ENCODE results near the gene NLN.
"Not testable (repeated sequence)": the region's sequence is repeated elsewhere in the genome, so short reads cannot be mapped to it uniquely, and the experiment has no call there.

Gene NLN

GRCh38 chr5:65734196-65734775 lies 12.3 kb downstream of the NLN start:
- DNase-seq, result not testable (repeated sequence)

DNA sequence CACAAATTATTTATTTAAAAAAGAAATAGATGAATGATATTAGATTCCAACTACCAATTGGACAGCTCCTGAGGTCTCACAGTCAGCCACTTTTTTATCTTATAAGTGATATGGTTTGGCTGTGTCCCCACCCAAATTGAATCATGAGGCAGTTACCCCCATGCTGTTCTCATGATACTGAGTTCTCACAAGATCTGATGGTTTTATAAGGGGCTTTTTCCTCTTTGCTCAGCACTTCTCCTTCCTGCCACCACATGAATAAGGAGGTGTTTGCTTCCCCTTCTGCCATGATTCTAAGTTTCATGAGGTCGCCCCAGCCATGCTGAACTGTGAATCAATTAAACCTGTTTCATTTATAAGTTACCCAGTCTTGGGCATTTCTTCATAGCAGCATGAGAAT lies 12.9 kb downstream of the NLN start:
- DNase-seq, result no peak

- DNase-seq, result no peak
Observed at GRCh38 chr5:65736011-65736410, 14.0 kb downstream of the NLN start.

GRCh38 chr5:65737842-65738241 lies 15.8 kb downstream of the NLN start:
- DNase-seq, result no peak

DNA sequence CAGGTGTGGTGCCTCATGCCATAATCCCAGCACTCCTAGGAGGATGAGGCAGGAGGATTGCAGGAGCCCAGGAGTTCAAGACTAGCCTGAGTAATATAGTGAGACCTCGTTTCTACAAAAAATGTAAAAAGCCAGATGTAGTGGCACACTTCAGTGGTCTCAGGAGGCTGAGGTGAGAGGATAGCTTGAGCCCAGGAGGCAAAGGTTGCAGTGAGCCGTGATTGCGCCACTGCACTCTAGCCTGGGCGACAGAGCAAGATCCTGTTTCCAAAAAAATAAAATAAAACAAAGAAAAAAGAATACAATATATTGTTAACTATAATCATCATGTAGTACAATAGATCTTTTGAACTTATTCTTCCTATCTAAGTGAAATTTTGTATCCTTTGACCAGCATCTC lies 16.3 kb downstream of the NLN start:
- no peak for DNase-seq

DNA sequence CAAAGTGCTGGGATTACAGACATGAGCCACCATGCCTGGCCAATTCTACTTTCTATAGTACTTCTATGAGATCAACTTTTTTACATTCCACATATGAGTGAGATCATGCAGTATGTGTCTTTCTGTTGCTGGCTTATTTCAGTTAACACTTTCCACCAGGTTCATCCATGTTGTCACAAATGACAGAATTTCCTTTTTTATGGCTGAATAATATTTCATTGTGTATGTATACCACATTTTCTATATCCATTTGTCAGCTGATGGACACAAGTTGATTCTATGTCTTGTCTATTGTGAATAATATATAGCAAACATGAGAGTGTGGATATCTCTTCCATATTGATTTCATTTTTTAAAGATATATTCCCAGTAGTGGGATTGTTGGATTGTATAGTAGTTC lies 17.2 kb downstream of the NLN start:
- no peak for DNase-seq

GRCh38 chr5:65742565-65743231 lies 20.7 kb downstream of the NLN start:
- no peak for DNase-seq

GRCh38 chr5:65749221-65749844 lies 27.3 kb downstream of the NLN start:
- no peak for DNase-seq

DNA sequence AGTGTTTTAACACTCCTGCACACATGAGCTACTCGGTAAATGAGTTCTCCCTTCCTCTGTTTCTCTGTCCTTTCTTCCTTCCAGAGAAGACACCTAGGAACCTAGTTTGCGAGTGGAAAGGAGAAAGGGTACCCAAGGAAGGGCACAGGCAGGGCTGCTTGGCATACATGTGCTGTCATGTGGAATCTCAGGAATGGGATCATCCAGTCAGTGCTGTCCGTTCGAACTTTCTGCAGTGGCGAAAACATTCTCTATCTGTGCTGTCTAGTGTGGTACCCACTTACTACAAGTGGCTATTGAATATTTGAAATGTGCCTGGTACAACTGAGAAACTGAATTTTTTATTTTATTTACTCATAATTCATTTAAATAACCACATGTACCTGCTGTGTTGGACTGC lies 28.0 kb downstream of the NLN start:
- DNase-seq, result no peak

DNA sequence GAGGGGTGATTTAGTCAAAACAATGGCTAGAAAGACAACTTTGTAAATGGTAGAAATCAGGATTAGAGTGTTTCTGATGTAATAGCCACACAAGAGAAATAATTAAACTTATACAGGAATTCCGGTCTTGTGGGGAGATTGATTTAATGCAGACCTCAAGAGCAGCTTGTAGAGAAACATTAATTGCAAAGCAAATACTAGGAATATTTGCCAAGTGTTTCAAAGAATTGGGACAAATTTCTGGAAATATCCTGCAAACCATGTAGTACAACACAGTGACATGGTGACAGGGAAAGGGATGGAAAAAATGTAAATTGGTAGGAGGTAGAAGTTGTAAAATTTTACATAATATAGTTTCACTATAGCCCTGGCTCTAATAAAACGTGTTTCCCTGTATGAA lies 28.9 kb downstream of the NLN start:
- DNase-seq, result no peak

DNA sequence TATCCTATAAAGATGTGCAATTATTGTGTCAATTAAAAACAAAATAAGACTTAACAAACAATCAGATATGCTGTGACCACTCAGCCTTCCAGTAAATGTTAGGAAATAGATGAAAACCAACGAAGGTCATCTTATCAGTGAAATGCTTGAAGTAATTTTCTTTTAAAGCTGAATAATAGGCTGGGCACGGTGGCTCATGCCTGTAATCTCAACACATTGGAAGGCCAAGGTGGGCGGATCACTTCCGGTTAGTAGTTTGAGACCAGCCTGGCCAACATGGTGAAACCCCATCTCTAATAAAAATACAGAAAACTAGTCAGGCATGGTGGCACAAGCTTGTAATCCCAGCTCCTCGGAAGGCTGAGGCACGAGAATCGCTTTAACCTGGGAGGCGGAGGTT lies 31.2 kb downstream of the NLN start:
- no peak for DNase-seq

- DNase-seq, result no peak
Observed at GRCh38 chr5:65758546-65759144, 36.6 kb downstream of the NLN start.

- DNase-seq, result peak; percentile 58
Observed at GRCh38 chr5:65760504-65761275, 38.7 kb downstream of the NLN start.

- no peak for DNase-seq
Observed at GRCh38 chr5:65762234-65762633, 40.2 kb downstream of the NLN start.

DNA sequence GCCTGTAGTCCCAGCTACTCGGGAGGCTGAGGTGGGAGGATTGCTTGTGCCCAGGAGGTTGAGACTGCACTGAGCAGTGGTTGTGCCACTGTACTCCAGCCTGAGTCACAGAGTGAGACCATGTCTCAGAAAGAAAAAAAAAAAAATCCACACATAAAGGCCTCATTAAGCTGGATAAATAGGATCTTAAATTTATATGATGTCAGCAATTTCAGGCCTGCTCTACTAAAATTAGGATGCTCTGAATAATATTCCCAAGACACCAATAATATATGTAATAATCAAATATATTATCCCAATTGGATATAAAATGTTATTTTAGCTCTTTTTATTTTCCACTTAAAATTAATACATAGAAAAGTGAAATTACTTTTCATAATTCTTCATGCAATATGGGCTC lies 43.6 kb downstream of the NLN start:
- no peak for DNase-seq

- DNase-seq, result no peak
Observed at GRCh38 chr5:65766175-65766574, 44.2 kb downstream of the NLN start.

DNA sequence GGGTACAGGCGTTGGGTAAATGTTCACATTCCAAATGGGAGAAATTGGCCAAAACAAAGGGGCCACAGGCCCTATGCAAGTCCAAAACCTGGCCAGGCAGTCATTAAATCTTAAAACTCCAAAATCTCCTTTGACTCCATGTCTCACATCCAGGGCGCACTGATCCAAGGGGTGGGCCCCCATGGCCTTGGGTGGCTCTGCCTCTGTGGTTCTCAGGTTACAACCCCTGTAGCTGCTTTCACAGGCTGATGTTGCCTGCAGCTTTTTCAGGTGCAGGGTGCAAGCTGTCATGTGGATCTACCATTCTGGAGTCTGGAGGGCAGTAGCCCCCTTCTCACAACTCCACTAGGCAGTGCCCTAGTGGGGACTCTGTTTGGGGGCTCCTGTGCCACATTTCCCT lies 44.8 kb downstream of the NLN start:
- DNase-seq, result no peak

DNA sequence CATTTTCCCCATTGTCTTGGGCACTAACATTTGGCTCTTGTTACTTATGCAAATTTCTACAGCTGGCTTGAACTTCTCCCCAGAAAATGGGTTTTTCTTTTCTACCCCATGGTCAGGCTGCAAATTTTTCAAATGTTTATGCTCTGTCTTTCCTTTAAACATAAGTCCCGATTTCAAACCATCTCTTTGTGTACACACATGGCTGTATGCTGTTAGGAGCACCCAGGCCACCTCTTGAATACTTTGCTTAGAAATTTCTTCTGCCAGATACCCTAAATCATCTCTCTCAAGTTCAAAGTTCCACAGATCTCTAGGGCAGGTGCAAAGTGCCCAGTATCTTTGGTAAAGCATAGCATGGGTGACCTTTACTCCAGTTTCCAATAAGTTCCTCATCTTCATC lies 45.6 kb downstream of the NLN start:
- DNase-seq, result no peak

- no peak for DNase-seq
Observed at GRCh38 chr5:65768723-65769346, 46.8 kb downstream of the NLN start.

DNA sequence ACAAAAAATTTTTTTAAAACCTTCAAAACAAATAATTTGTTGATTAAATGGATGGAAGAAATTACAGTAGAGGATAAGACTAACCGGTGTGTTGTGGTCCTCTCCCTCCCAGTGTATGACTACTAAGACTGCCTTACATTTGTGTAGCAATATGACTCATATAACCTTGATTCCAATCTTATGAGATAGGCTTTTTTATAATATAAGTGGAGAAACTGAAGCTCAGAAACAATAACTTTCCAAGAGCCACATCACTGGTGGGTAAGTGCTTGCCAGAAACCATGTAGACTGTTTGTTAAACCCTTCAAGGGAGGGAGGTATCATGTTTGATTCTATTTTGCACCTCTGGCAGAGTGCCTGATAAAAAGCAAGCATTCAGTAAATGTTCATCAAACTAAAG lies 47.5 kb downstream of the NLN start:
- DNase-seq, result no peak

GRCh38 chr5:65771266-65771665 lies 49.3 kb downstream of the NLN start:
- DNase-seq, result no peak

GRCh38 chr5:65772963-65773362 lies 51.0 kb downstream of the NLN start:
- DNase-seq, result not testable (repeated sequence)

- DNase-seq, result no peak
Observed at GRCh38 chr5:65774346-65774745, 52.3 kb downstream of the NLN start.

All from CD4-positive, alpha-beta T cell treated with Interleukin-15 for 1 hour (primary cell).